GM12891 (cell line): Measurements from ENCODE around the gene STK26.

Source experiments
- PAX5 ChIP-seq: IDR thresholded peaks from 2 replicates; pipeline ENCODE4 v1.6.1; 2011; ENCODE audit warnings: low read length, moderate library complexity, mild to moderate bottlenecking; ENCODE audit not compliant: insufficient read depth, severe bottlenecking
- POLR2A ChIP-seq: IDR thresholded peaks from 2 replicates; pipeline ENCODE4 v1.6.1; 2011; ENCODE audit warnings: low read depth, low read length, control low read depth
- POLR2AphosphoS5 ChIP-seq: IDR thresholded peaks from 2 replicates; pipeline ENCODE4 v1.6.1; 2011; ENCODE audit warnings: low read depth, low read length, control low read depth
- POU2F2 ChIP-seq: IDR thresholded peaks from 2 replicates; pipeline ENCODE4 v1.6.1; 2011; ENCODE audit warnings: low read depth, mild to moderate bottlenecking, control low read depth, low read length, moderate library complexity
- SPI1 ChIP-seq: IDR thresholded peaks from 2 replicates; pipeline ENCODE4 v1.6.1; 2011; ENCODE audit warnings: low read depth, low read length, control low read depth
- TAF1 ChIP-seq: IDR thresholded peaks from 2 replicates; pipeline ENCODE4 v1.6.1; 2011; ENCODE audit warnings: low read depth, low read length, control low read depth

DNA sequence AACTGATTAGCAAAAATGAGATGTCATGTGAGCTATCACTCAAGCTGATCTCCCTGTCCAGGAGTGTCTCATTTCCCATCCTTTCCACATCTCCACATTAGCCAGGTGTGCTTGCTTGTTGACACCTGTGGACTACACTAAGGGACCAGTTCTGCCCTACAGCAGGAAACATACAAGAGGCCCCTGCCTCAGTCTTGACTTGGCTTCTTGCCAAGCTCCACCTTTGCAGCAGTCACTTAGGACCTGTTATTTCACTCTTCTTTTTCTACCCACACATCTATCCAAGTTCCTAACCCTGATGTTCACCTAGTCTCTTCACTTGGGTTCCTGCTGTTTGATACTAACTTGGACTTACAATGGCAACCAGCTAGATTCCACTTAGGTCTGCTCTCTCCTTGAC lies 91.5 kb downstream of the STK26 start:
- no peak for TF ChIP-seq POLR2A
- TF ChIP-seq POLR2AphosphoS5 = no peak
- TF ChIP-seq TAF1 = no peak
- TF ChIP-seq SPI1 = no peak
- TF ChIP-seq PAX5 = no peak
- no peak for TF ChIP-seq POU2F2
